NCI-H2171 treated with DMSO at 0.1 percent for 48 hours (cell line): Measurements from ENCODE around the gene CYP4Z1.
A peak's percentile ranks its signal among the peaks of the same experiment; 100 is the strongest.
"Not testable (repeated sequence)": the region's sequence is repeated elsewhere in the genome, so short reads cannot be mapped to it uniquely, and the experiment has no call there.

Experiments
- DNase-seq: peaks from one replicate; lab custom pipeline; 2025; lab: John Stamatoyannopoulos, UW

The CYP4Z1 gene, protein sequence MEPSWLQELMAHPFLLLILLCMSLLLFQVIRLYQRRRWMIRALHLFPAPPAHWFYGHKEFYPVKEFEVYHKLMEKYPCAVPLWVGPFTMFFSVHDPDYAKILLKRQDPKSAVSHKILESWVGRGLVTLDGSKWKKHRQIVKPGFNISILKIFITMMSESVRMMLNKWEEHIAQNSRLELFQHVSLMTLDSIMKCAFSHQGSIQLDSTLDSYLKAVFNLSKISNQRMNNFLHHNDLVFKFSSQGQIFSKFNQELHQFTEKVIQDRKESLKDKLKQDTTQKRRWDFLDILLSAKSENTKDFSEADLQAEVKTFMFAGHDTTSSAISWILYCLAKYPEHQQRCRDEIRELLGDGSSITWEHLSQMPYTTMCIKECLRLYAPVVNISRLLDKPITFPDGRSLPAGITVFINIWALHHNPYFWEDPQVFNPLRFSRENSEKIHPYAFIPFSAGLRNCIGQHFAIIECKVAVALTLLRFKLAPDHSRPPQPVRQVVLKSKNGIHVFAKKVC

DNA sequence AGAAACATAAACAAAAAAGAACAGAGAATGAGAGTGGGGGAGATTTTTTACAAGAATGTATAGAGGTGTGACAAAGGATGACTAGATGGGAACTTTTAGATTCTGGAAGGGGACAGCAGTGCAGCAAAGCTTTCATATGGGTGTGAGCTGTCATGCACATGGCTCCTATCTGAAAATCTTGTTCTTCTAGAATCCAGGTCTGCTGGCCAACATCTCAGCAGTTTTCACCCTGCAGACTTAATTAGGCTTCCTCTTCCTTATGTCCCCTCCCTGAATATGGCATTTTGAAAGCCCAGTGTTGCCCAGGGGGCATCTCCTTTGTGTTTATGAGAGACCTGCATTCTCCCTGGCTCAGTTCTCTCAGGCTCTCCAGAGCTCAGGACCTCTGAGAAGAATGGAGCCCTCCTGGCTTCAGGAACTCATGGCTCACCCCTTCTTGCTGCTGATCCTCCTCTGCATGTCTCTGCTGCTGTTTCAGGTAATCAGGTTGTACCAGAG, at the start of gene CYP4Z1:
Gene CYP4Z1 (plus strand): TSS at position 135 of the 498 bp plus-strand sequence. CDS start 260 bp downstream, at position 395.
- DNase-seq, result no peak

DNA sequence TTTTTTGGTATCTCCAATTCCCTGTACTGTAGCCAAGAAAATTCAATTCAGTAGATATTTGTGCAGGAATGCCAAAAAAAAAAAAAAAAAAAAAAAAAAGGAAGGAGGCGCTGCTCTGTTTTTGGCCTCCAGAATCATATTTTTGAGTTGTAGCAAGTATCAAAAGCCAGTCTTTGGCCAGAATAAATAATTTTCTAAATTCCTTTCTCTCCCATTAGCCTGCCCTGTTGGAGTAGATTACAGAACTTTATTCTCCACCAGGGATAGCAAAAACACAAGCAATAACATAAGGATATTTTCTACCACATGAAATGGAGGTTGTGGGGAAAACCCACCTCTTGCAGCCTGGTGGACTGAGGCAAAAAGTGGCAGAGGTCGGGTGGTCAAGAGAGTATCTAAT, 46.0 kb upstream of the CYP4Z1 start:
- DNase-seq, result no peak

DNA sequence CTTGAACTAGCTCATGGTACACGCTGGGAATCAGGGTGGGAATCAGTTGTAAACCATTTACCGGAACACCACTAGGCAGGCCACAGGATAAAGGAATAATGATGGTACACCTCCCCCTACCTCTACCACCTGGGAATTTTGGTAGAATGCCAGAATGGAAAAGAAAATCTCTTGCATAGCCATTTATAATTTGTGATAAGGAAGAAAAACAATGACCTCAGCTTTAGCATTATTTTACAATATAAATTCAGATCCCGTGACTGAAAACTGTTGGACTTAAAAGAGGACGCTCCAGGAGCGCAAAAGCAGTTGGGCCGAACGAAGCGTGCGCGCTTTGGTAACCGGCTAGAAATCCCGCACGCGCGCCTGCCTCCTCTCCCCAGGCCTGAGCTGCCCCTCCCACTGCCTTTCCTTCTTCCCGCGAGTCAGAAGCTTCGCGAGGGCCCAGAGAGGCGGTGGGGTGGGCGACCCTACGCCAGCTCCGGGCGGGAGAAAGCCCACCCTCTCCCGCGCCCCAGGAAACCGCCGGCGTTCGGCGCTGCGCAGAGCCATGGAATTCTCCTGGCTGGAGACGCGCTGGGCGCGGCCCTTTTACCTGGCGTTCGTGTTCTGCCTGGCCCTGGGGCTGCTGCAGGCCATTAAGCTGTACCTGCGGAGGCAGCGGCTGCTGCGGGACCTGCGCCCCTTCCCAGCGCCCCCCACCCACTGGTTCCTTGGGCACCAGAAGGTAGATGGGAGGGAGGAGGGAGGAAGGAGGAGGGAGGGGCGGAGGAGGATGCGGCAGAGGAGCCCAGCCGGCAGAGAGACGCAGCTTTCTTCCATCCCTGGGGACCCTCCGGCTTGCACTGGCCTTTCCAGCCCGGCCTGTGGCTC, 43.5 kb upstream of the CYP4Z1 start, which contains the start of gene CYP4X1:
Gene CYP4X1 (plus strand): TSS at position 402 of the 873 bp plus-strand sequence. CDS start 149 bp downstream, at position 551.
- DNase-seq, result peak; percentile 71

DNA sequence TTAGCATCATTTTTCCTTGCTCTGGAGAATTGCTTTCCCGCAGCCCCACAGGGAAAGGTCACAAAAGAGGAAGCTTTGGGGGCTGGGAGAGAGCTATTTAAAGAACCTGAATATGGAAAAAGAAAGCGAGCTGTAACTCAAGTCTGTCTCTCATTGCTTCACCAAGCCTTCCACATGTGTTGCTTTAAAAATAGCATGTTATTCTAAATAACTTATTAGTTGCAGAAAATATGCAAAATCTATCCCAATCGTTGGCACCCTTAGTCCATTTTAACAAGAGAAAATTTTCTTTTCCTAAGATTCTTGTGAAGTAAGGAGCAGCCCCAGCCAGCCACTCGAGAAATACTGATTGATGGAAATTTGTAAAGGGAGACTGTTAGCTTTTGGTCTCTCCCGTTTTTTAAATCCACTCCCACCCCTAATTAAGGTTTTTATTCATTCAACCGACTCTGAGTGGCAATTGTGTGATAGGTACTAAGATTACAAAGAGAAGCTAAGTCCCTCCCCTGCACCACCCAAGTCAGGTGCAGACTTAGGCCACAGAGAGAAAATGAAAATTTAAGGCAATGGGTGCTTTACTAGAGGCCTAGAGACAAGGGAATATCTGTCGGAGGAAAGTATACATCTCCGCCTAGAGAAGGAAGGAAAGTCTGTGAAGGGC, 42.8 kb upstream of the CYP4Z1 start:
- peak; percentile 2 for DNase-seq

DNA sequence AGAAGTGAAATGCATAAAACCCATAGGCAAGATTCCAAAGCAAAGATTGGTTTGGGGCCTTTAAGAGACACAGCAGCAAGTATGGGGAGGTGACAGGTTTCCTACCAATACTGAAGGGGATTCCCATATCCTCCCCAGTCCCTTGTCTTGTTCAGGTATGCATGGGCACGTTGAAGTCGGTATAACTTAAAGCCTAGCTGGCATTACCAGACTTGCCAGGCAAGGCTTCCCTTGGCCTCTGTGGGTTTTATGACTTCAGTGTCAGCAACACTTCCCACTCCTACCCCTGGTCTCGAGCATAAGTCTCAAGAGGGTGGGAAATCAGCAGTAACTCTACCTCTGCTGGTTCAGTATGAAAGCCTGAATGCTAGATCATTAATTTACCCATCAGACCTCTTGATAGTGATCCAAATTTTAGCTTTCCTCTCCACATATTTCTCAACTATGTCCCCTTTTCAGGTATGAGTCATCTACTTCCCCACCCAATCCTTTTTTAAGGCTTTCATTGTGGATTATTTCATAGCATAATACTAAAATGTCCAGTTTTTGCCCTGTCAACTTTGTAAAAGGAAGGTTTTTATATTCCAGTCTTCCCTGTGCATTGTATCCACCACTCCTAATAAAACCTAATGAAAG, 36.7 kb upstream of the CYP4Z1 start:
- no peak for DNase-seq

DNA sequence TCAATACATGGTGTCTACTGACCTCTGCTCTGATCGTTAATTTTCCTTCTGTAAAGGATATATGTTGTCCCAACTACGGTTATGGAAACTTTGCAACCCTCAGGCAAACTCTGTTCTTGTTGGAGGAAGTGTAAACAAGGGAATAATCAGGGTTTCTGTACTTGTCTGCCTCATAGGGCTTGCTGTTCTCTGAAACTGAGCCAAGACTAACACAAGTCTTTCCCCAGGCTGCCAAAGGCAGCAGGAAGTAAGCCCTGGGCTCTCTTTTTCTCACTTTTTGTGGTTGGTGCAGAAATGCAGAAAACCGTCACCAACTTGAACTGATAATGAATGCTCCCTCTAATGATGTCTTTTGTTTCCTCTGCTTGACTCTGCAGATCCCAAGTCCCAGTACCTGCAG, 36.0 kb upstream of the CYP4Z1 start:
- no peak for DNase-seq

DNA sequence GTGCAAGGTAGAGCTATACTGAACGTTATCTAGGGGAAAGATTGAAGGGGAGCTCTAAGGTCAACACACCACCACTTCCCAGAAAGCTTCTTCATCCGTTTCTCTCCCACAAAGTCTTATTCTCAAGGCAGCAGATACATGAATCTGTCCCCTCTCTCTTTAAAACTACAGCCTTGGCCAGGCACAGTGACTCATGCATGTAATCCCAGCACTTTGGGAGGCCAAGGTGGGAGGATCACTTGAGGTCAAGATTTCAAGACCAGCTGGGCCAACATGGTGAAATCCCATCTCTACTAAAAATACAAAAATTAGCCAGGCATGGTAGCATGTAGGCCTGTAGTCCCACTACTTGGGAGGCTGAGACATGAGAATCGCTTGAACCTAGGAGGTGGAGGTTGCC, 35.4 kb upstream of the CYP4Z1 start:
- no peak for DNase-seq

DNA sequence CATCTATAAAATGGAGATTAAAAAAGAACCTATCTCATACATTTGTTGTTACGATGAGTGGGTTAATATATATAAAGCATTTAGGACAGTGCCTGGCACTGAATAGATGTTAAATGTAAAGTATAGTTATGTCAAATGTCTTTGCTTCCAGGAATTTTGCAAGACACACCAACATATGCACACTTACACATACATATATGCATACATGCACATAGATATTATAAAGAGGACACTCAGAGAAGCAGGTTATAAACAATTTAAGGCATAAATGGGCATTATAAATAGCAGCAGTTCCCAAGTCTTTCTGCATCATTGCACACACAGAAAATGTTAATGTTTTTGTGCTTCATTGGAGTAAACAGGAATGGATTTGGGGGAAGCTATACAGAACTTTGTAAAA, 30.3 kb upstream of the CYP4Z1 start:
- no peak for DNase-seq

DNA sequence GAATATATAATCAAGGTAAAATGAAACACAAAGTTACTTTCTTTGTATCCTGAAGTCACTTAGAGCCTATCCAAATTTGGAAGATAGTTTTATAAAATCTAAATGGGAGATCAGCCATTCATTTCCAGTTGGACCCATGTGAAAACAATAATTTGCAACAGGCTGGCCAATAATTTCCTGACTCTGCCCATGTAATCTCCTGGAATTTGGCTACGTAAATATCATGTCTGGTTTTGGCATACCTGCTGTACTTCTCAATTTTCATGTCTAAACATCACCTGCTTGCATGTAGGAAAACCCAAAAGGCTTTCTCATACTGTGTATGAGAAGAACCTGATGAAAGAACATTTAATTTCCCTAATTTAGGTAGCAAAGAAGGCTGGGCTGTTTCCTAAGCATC, 7.7 kb upstream of the CYP4Z1 start:
- DNase-seq, result no peak

DNA sequence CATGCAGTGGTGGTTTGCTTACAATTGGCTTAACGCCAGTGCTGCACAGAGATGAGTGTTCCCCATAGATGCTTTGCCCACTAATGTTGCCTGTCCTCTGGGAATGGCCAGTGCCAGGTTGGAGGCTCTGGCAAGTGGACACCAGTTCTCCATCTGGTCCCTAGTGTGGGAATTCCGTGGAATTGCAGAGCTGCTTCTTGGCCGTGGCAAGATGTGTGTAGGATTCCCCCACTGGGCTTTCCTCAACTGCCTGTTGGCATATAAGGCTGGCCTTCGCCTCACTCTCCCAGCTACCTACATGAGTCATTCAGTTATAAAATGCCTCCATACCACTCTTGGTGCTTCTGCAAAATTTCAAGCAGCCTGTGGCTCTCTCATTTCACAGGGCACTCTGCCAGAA, 2.0 kb downstream of the CYP4Z1 start:
- not testable (repeated sequence) for DNase-seq

DNA sequence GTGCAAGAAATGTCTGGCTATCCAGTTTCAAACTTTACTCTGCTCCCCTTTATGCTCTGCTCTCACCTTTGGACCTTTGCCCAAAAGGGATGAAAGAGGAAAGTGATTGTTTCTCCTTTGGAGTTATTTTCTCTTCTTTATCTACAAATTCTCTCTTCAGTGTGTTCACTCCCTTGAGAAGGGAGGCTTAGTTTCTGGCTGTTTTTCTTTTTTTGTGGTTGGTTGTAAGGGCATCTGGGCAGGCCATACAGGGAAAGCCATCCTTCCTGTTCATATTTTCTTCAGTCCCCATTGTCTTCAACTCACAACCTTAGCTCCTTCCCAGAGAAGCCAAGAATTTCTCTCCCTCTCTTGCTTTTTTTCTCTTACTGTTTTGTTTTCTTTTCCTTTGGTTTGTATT, 2.5 kb downstream of the CYP4Z1 start:
- DNase-seq, result not testable (repeated sequence)

DNA sequence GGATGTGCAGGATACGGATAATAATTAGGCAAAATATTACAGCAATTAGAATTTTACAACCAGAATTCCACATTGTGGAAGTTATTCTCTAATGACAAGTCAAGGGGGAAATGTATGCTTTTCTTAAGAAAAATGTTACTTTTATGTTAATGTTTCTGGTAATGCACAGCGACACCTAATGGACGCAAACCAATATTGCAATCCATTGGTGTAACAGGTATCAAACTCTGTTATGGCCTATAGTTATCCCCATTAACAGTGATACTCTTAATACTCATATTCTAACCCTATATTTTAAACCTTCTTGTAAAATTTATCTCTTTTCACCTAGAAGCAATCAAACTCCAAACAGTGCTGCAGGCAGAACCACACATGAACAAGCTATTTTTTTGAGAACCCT, 22.3 kb downstream of the CYP4Z1 start:
- peak; percentile 1 for DNase-seq

DNA sequence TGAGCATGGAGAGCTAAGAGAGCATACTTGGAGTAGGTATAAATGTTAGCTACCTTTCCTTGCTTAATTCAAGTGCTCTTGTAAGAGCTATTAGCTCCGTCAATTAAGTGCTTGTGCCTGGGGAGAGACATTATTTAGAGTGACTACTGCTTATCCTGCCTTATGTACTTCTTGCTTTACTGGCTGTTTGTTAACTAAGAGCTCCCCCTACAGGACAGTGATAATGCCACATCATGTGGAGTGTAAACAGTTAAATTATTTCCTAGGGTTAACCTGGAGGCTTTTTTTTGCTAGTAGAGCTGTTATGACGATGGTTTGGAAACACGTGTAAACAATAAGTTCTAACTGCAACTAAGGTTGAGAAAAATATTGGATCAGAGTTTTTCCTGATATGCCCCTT, 24.4 kb downstream of the CYP4Z1 start:
- not testable (repeated sequence) for DNase-seq

DNA sequence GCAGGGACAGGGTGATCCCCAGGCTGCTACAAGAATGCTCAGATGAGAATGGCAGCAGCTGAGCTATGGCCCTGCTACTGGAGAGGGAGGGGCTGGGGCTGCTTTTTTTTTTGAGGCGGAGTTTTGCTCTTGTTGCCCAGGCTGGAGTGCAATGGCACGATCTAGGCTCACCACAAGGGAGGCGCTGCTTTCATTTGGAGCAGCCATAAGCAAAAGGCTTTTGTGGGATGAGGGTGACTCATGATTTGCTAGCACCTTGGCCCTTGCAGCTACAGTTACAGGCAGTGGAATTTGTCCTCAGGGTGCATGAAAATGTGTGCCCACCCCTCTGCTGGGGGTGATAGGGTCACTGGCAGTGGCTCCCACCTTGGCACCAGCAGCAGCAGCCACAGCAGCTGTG, 37.8 kb downstream of the CYP4Z1 start:
- DNase-seq, result no peak

DNA sequence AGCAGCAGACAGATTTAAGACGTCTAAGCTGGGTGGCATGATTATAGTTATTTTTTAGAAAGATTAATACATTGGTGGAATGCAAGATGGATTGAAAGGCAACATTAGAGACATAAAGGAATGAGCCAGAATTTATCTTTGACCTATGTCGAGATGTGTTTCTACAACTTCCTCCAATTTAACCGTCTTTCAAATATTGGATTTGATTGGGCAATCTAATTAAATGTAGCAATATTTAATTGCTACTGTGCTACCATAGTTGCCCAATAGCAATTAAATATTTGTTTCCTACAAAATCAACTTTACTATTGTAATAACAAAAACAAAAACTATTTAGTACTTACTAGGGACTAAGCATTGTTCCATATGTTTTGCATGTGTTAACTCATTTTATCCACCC, 39.8 kb downstream of the CYP4Z1 start:
- no peak for DNase-seq

DNA sequence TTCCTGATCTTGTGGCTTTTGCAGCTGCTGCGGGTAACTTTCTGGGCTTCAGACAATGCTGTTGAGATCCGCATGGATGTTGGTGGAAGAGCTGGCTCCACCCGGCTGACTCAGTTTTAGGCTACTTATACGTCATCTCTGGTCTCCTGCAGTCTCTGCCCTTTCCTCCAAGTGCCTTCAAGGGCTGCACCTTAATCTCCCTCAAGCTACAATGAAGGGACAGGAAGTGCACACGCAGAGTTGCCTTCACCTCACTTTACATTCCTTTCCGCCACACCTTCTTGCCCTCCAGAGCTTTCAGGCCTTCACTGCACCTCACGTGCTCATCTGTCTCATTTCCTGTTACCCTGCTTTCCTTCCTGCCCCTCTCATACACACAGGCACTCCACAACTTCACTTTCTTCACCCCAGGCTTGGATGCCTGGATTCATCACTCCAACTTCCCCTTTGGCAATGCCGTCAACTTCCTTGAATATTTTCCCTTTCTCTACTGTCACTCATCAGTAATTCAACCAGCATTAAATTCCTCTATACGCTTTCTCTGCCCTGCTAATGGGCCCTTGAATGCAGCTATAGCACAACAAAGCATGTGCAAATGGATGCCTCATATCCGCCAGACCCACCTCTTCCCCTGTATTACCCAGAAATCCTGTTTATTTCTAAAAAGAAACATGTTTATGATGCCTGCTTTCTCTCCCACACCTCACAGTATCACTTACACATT, 41.0 kb downstream of the CYP4Z1 start:
- DNase-seq, result not testable (repeated sequence)

DNA sequence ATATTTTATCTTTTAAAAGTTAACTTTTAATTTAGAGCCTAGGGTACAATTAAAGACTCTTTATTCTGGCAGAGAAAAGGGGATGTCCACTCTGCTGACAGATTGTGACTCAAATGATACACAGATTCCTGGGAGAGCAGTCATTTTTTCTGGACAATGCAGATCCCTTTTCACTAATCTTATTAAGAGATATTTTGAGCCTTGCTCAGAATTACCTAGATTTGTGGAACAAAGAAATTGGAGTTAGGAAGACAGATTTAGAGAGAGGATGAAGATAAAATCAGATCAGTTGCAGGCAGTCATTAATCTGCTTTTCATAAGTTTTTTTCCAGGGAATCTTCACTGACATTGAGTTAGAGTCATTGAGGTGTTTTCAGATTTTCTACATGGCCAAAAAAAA, 42.5 kb downstream of the CYP4Z1 start:
- DNase-seq, result not testable (repeated sequence)

DNA sequence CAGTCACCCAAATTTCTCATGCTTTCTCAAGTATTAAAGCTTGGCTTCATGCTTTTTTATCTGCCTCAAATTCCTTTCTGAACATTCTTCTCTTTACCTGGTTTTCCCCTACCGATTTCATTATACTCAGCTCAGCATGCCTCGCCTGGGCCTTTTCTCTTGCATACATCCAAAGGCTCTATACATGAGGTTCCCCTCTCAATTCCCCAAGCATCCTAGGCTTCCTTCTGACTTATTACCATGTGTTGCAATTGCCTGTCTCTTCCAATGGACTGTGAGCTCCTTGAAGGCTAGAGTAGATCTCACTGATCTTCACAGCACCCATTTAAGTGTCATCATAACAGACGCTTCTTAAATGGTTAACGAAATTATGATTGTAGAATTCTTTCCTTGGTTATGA, 46.1 kb downstream of the CYP4Z1 start:
- DNase-seq, result no peak

DNA sequence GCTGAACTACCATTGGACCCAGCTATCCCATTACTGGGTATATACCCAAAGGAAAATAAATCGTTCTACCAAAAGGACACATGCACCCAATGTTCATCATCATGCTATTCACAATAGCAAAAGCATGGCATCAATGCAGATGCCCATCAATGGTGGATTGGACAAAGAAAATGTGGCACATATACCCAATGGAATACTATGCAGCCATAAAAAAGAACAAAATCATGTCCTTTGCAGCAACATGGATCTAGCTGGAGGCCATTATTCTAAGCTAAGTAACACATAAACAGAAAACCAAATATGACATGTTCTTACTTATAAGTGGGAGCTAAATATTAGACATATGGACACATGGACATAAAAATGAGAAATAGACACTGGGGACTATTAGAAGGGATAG, 54.0 kb downstream of the CYP4Z1 start:
- DNase-seq, result not testable (repeated sequence)

DNA sequence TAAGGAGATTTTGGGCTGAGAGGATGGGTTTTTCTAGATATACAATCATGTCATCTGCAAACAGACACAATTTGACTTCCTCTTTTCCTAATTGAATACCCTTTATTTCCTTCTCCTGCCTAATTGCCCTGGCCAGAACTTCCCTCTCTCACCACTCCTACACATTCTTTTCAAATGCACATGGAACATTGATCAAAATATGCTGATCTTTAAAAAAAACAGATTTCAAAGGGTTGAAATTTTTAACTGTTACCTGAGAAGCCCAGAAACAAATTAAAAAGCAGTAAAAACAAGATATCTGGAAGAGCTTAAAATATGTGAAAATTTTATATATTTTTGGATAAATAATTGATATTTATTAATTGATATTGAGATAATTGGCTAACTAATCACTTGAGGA, 57.8 kb downstream of the CYP4Z1 start:
- not testable (repeated sequence) for DNase-seq

DNA sequence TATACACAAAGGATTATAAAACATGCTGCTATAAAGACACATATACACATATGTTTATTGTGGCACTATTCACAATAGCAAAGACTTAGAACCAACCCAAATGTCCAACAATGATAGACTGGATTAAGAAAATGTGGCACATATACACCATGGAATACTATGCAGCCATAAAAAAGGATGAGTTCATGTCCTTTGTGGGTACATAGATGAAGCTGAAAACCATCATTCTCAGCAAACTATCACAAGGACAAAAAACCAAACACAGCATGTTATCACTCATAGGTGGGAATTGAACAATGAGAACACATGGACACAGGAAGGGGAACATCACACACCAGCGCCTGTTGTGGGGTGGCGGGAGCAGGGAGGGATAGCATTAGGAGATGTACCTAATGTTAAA, 60.0 kb downstream of the CYP4Z1 start:
- DNase-seq, result not testable (repeated sequence)
